Body of pancreas (tissue), 4 donors: ENCODE data around the gene PPP1R37. TPM values are rescaled to one million over a fixed set of nuclear protein-coding genes. Genes with fewer than 3 reads are reported as not detected.

Experiments used
- ATAC-seq: fragments of 150-250 bp; one replicate; pipeline ENCODE4 v1.9.1; 2016
- DNase-seq, 4 donors: peaks; one replicate each; pipeline ENCODE4 v3.0.0-alpha.2; 2019
- H3K27ac ChIP-seq, 4 donors: fragments of 200-600 bp; sonication (generic); 1 replicate in 3 of 4; 2 replicates in 1 of 4; pipeline versions ENCODE4 v1.5.1 to v1.6.1; 2016 to 2019; ENCODE audit warnings: mild to moderate bottlenecking in 1 of 4, mixed read lengths in 1 of 4, moderate library complexity in 1 of 4
- H3K27me3 ChIP-seq, 2 donors: fragments of 200-600 bp; sonication (generic); one replicate each; pipeline ENCODE4 v1.6.0; 2016; ENCODE audit warnings: mild to moderate bottlenecking in 1 of 2
- H3K36me3 ChIP-seq, 2 donors: fragments of 200-600 bp; sonication (generic); replicated peaks in 1 of 2; 2 replicates each; pipeline ENCODE4 v1.5.1; 2016; ENCODE audit warnings: low read depth in 2 of 2; ENCODE audit not compliant: insufficient read depth in 1 of 2
- H3K4me1 ChIP-seq: fragments of 200-600 bp; sonication (generic); one replicate; pipeline ENCODE4 v1.6.0; 2016
- H3K4me3 ChIP-seq, 2 donors: fragments of 200-600 bp; sonication (generic); 1 replicate in 1 of 2; 2 replicates in 1 of 2; pipeline ENCODE4 v1.5.1; 2016 to 2019
- H3K9me3 ChIP-seq, 3 donors: fragments of 200-600 bp; sonication (generic); 1 replicate in 2 of 3; 2 replicates in 1 of 3; pipeline ENCODE4 v1.5.1; 2016
- CTCF ChIP-seq, 7 experiments: fragments of 450-650 bp in 4 of 7; fragments of 200-600 bp in 3 of 7; sonication (generic) in 3 of 7; IDR thresholded peaks; one replicate each; pipeline ENCODE4 v1.5.1; 2016 to 2019; ENCODE audit warnings: antibody characterized with exemption in 7 of 7
- POLR2A ChIP-seq, 3 donors: fragments of 450-650 bp; IDR thresholded peaks; one replicate each; pipeline ENCODE4 v1.6.1; 2016; ENCODE audit warnings: antibody characterized with exemption in 3 of 3, mild to moderate bottlenecking in 2 of 3
- WGBS, 2 donors: methylation state at CpG; one replicate each; pipeline ENCODE4 v1.1.5; 2017; 5-methylcytosine and 5-hydroxymethylcytosine counted together
- intact Hi-C: fragments of 100-400 bp; cut with DNase I; formaldehyde crosslinking; loops from one replicate; pipeline ENCODE4 v1.15.1; 2023
- total RNA-seq, 2 donors: library from RNA; depleted of rRNA; stranded (reverse); fragments of >200 nt; gene quantifications; one replicate each; pipeline ENCODE4 v1.1.0, GENCODE V29; 2016

Gene PPP1R37
- total RNA-seq, 2 donors from 2014 or later, result 16.6 to 49.8 TPM

GRCh38 chr19:45087531-45087930, 5.4 kb upstream of the PPP1R37 start:
- TF ChIP-seq POLR2A (IDR thresholded peaks at IDR 0.05) (no peak), CTCF (IDR thresholded peaks at IDR 0.05) (no peak)
- intact Hi-C loops, result no loop called here
- Histone ChIP-seq H3K27me3 (no peaks in the 10 kb centered on the region), H3K27ac (no peak overlapping the region), H3K36me3 (peaks cover 0 to 2% of the 10 kb centered on the region in 2 donors), H3K4me3 (no peak overlapping the region), H3K9me3 (no peaks in the 10 kb centered on the region), H3K4me1 (peaks cover 14% of the 10 kb centered on the region)
- WGBS, 2 donors, result 69 to 77% methylated on average over 11 of the region's 11 CpGs
- DNase-seq (no peak), ATAC-seq (no peak)

DNA sequence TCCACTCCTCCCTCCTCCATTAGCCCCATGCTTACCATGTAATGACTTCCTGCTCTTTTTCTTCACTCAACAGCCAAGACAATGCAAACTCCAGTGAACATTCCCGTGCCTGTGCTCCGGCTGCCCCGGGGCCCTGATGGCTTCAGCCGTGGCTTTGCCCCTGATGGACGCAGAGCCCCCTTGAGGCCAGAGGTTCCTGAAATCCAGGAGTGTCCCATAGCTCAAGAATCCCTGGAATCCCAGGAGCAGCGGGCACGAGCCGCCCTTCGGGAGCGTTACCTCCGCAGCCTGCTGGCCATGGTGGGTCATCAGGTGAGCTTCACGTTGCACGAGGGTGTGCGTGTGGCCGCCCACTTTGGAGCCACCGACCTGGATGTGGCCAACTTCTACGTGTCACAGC, 2.9 kb upstream of the PPP1R37 start:
- WGBS, 2 donors, result 88 to 89% methylated on average over 5 to 17 of the region's 17 CpGs
- intact Hi-C loops, result no loop called here

DNA sequence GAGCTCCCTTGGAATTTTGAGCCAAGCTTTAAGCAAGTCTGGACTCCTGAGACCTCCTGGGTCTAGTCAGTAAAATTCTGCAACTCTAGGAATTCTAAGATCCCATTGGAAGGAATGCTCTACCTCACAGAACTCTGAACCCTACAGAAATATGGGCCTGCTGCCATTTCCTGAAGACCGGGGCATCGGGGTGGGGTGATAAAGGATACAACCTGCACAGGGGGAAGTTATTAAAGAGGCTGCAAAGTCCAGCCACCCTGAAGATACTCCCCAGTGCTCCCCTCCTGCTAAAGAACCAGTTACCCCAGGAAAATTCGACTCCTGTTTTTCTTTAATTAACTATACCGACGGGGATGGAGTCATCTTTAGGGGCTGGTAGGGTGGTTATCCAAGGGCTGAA, 2.4 kb upstream of the PPP1R37 start:
- no peak for TF ChIP-seq CTCF (IDR thresholded peaks at IDR 0.05)
- TF ChIP-seq POLR2A (IDR thresholded peaks at IDR 0.05), result no peak
- Histone ChIP-seq H3K27ac (peak overlapping the region in 3 of 4 donors; percentile 43 to 97 (median 93)), H3K27me3 (no peaks in the 10 kb centered on the region), H3K4me3 (peak overlapping the region in 1 of 2 donors; percentile 20), H3K36me3 (peaks cover 0 to 2% of the 10 kb centered on the region in 2 donors), H3K4me1 (peaks cover 36% of the 10 kb centered on the region), H3K9me3 (no peaks in the 10 kb centered on the region)
- no peak for DNase-seq
- WGBS, 2 donors, result 17 to 29% methylated on average over 5 of the region's 5 CpGs
- no peak for ATAC-seq
- intact Hi-C loops, result no loop called here

More for the DNA sequence above, 2.9 kb upstream of the PPP1R37 start:
- TF ChIP-seq CTCF (IDR thresholded peaks at IDR 0.05), result no peak
- no peak for TF ChIP-seq POLR2A (IDR thresholded peaks at IDR 0.05)
- H3K9me3 ChIP-seq, result no peaks in the 10 kb centered on the region
- no peak overlapping the region for H3K4me3 ChIP-seq
- peaks cover 30% of the 10 kb centered on the region for H3K4me1 ChIP-seq
- peaks cover 0 to 2% of the 10 kb centered on the region in 2 donors for H3K36me3 ChIP-seq
- peak overlapping the region in 1 of 4 donors; percentile 93 for H3K27ac ChIP-seq
- DNase-seq (no peak), ATAC-seq (no peak)
- H3K27me3 ChIP-seq, result no peaks in the 10 kb centered on the region

DNA sequence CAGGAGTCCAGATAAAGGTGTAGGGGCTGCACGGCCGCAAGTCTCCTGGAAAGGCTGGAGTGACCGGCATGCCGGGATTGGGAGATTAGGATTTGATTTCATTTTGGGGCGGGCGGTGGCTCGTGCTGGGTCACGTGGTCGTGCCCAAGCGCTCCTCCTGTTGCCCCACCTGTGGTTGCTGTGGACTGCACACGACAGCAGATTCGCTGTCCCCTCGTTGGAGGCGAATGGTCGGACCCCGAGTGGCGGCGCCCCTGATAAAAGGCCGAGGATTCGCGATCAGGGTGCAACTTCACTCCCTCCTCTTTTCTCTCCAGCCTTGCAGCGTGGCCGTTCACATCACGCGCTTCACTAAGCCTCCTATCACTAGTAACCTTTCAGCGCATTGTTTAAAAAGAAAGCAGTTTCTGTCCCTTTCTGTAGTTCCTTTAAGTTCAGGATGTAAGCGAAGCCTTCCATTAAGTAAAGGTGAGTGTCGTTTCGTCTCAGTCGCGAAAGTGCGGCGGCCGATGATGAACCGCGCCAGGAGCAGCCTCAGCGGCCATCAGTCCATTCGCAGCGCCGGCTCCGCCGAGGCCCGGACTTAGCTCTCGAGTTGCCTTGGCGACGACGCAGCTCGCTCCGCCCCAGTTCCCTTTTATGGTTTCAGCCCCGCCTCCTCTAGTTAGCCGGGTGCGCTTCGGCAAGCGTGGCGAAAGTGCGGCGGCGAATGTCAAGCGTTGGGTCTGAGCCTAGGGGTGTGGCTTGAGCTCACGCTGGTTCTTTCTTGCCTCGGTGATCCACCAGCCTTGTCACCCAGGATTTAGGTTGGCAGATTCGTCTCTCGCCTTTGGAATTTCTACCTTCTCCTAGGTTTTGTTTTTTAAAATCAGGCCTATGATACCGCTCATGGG, 1.7 kb upstream of the PPP1R37 start:
- H3K9me3 ChIP-seq, result no peaks in the 10 kb centered on the region
- H3K36me3 ChIP-seq, result peaks cover 0 to 2% of the 10 kb centered on the region in 2 donors
- H3K4me3 ChIP-seq, result peak overlapping the region; percentile 20 to 96
- ATAC-seq (peak; percentile 89), DNase-seq (peak; percentile 99)
- intact Hi-C loops, result no loop called here
- H3K27ac ChIP-seq, result peak overlapping the region; percentile 74 to 97 (median 91)
- peaks cover 41% of the 10 kb centered on the region for H3K4me1 ChIP-seq
- TF ChIP-seq CTCF (IDR thresholded peaks at IDR 0.05), result peak in 2 of 7 experiments; percentile 1 to 19
- peak in 2 of 3 donors; percentile 64 to 75 for TF ChIP-seq POLR2A (IDR thresholded peaks at IDR 0.05)
- no peaks in the 10 kb centered on the region for H3K27me3 ChIP-seq
- 6 to 9% methylated on average over 41 to 64 of the region's 64 CpGs for WGBS, 2 donors
